Measurements from ENCODE around the gene TMEFF2.

GRCh38 chr2:192218970-192219369, 24.2 kb upstream of the TMEFF2 start:
- TF ChIP-seq POLR2AphosphoS5 (IDR thresholded peaks at IDR 0.05; ENCODE audit: low read depth, low read length) = no peak
- no peak for TF ChIP-seq TAF1 (IDR thresholded peaks at IDR 0.05; ENCODE audit: borderline replicate concordance, insufficient read depth, low read length)
- no peak for TF ChIP-seq SIN3A (IDR thresholded peaks at IDR 0.05; ENCODE audit: borderline replicate concordance, insufficient read depth, low read length)
- TF ChIP-seq, protein P1, sequence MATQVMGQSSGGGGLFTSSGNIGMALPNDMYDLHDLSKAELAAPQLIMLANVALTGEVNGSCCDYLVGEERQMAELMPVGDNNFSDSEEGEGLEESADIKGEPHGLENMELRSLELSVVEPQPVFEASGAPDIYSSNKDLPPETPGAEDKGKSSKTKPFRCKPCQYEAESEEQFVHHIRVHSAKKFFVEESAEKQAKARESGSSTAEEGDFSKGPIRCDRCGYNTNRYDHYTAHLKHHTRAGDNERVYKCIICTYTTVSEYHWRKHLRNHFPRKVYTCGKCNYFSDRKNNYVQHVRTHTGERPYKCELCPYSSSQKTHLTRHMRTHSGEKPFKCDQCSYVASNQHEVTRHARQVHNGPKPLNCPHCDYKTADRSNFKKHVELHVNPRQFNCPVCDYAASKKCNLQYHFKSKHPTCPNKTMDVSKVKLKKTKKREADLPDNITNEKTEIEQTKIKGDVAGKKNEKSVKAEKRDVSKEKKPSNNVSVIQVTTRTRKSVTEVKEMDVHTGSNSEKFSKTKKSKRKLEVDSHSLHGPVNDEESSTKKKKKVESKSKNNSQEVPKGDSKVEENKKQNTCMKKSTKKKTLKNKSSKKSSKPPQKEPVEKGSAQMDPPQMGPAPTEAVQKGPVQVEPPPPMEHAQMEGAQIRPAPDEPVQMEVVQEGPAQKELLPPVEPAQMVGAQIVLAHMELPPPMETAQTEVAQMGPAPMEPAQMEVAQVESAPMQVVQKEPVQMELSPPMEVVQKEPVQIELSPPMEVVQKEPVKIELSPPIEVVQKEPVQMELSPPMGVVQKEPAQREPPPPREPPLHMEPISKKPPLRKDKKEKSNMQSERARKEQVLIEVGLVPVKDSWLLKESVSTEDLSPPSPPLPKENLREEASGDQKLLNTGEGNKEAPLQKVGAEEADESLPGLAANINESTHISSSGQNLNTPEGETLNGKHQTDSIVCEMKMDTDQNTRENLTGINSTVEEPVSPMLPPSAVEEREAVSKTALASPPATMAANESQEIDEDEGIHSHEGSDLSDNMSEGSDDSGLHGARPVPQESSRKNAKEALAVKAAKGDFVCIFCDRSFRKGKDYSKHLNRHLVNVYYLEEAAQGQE (IDR thresholded peaks at IDR 0.05; ENCODE audit: insufficient read depth in 1 of 2, low read depth in 2 of 2, low read length in 2 of 2) = no peak

All from PFSK-1 (cell line).